GM12878 (cell line): ENCODE data around the gene FGFR2. TPM values are rescaled to one million over a fixed set of nuclear protein-coding genes. Genes with fewer than 3 reads are reported as not detected.

ENCODE experiments used
- ATAC-seq: fragments of 200-7000 bp; cut with Tn5 transposase; 3 replicates; pipeline ENCODE4 v1.9.1; 2020; ENCODE audit warnings: mild to moderate bottlenecking, moderate library complexity
- BruUV-seq: library from RNA; stranded (reverse); fragments of 400-500 nt; replicated peaks from 2 replicates; lab custom pipeline; 2021; lab: Mats Ljungman, UMichigan
- CTCF ChIA-PET: fragments of 300-600 bp; sonication (Branson Sonifier 250); formaldehyde crosslinking; extraction: SDS; loops from one replicate; lab custom pipeline; 2021; ENCODE audit warnings: inconsistent platforms; lab: Yijun Ruan, JAX
- POLR2A ChIA-PET: fragments of 350-600 bp; formaldehyde crosslinking; extraction: SDS; loops from one replicate; lab custom pipeline; 2021; ENCODE audit warnings: inconsistent platforms; lab: Charles Lee
- RAD21 ChIA-PET: fragments of 300-600 bp; sonication (Branson Sonifier 250); formaldehyde crosslinking; loops from one replicate; lab custom pipeline; 2023; ENCODE audit warnings: antibody characterized with exemption; ENCODE audit not compliant: unreplicated experiment; lab: Charles Lee
- SMC1A ChIA-PET: fragments of 300-600 bp; sonication (Branson Sonifier 250); formaldehyde crosslinking; loops from one replicate; lab custom pipeline; 2023; ENCODE audit not compliant: unreplicated experiment, uncharacterized antibody; lab: Charles Lee
- DNase-seq: peaks from one replicate; pipeline ENCODE4 v3.0.0-alpha.2; 2011; ENCODE audit warnings: low read depth, low spot score
- FAIRE-seq: peaks from 3 replicates; lab custom pipeline; 2011; peaks lifted over from hg19 to GRCh38; lab: Jason Lieb, UNC
- H2AFZ ChIP-seq: 2 replicates; pipeline ENCODE4 v1.6.0; 2011; ENCODE audit warnings: low read depth, low read length, control low read depth; ENCODE audit not compliant: control insufficient read depth
- H3K27ac ChIP-seq: 2 replicates; pipeline ENCODE4 v1.5.1; 2011; ENCODE audit warnings: control low read depth; ENCODE audit not compliant: control insufficient read depth, insufficient read depth
- H3K27me3 ChIP-seq, 2 experiments: replicated peaks in 1 of 2; 2 replicates each; pipeline versions ENCODE4 v1.6.0 to v1.6.1; 2011; ENCODE audit warnings: low read length in 1 of 2; ENCODE audit not compliant: control insufficient read depth in 2 of 2, insufficient read depth in 2 of 2
- H3K36me3 ChIP-seq, 2 experiments: 2 replicates each; pipeline ENCODE4 v1.5.1; 2011; ENCODE audit warnings: low read length in 1 of 2; ENCODE audit not compliant: control insufficient read depth in 2 of 2, insufficient read depth in 2 of 2
- H3K4me1 ChIP-seq: 2 replicates; pipeline ENCODE4 v1.6.1; 2011; ENCODE audit warnings: mild to moderate bottlenecking, low read length, moderate library complexity, mixed read lengths; ENCODE audit not compliant: control insufficient read depth, insufficient read depth
- H3K4me2 ChIP-seq: 2 replicates; pipeline ENCODE4 v1.6.0; 2011; ENCODE audit warnings: control low read depth; ENCODE audit not compliant: control insufficient read depth, insufficient read depth
- H3K4me3 ChIP-seq: fragments of 200-600 bp; sonication (generic); 2 replicates; pipeline ENCODE4 v1.5.1; 2016
- H3K79me2 ChIP-seq: 2 replicates; pipeline ENCODE4 v1.6.0; 2011; ENCODE audit warnings: low read length; ENCODE audit not compliant: control insufficient read depth, insufficient read depth
- H3K9ac ChIP-seq: 2 replicates; pipeline ENCODE4 v1.8.0; 2011; ENCODE audit warnings: low read length, control low read depth, mixed read lengths; ENCODE audit not compliant: control insufficient read depth, insufficient read depth
- H3K9me3 ChIP-seq: replicated peaks from 3 replicates; pipeline ENCODE4 v1.5.1; 2011; ENCODE audit warnings: mild to moderate bottlenecking, low read length; ENCODE audit not compliant: control insufficient read depth, insufficient read depth
- H4K20me1 ChIP-seq: 2 replicates; pipeline ENCODE4 v1.6.0; 2011; ENCODE audit not compliant: control insufficient read depth, insufficient read depth
- CHD2 ChIP-seq: IDR thresholded peaks from 2 replicates; pipeline ENCODE4 v1.6.1; 2011; ENCODE audit warnings: low read depth, low read length, improper control_type of control experiment, borderline replicate concordance
- MYC ChIP-seq: IDR thresholded peaks from 2 replicates; pipeline ENCODE4 v1.6.1; 2011; ENCODE audit warnings: mild to moderate bottlenecking, low read length, moderate library complexity, inconsistent platforms; ENCODE audit not compliant: insufficient read depth, insufficient replicate concordance, insufficient read length, severe bottlenecking
- NFIC ChIP-seq: IDR thresholded peaks from 2 replicates; pipeline ENCODE4 v1.6.1; 2012; ENCODE audit warnings: low read depth, mild to moderate bottlenecking, inconsistent platforms, low read length, moderate library complexity
- NFXL1 ChIP-seq: fragments of 450-650 bp; IDR thresholded peaks from 2 replicates; pipeline ENCODE4 v1.6.1; 2017; ENCODE audit warnings: antibody characterized with exemption, mild to moderate bottlenecking, borderline replicate concordance
- TCF7 ChIP-seq: IDR thresholded peaks from 2 replicates; pipeline ENCODE4 v1.6.1; 2014; ENCODE audit warnings: antibody characterized with exemption, borderline replicate concordance
- WGBS: methylation state at CpG from one replicate; pipeline ENCODE4 v1.1.6; 2016; ENCODE audit warnings: low lambda C conversion rate; ENCODE audit not compliant: insufficient replicate concordance, insufficient coverage; ENCODE audit errors: missing lambda C conversion rate; 5-methylcytosine and 5-hydroxymethylcytosine counted together
- in situ Hi-C: fragments of 300-500 bp; cut with MboI; formaldehyde crosslinking; loops from 9 replicates; pipeline ENCODE4 v1.14.3; 2018; ENCODE audit warnings: mixed read lengths
- intact Hi-C: fragments of 100-400 bp; cut with micrococcal nuclease; formaldehyde crosslinking; loops from one replicate; pipeline ENCODE4 v1.14.2; 2022; ENCODE audit not compliant: unreplicated experiment
- polyA plus RNA-seq, 11 experiments: library from polyadenylated mRNA; depleted of rRNA in 4 of 11; unstranded in 6 of 11; stranded (reverse) in 5 of 11; fragments of >200 nt; fragmentation: Nextera tagmentation in 4 of 11; fragmentation: Illumina TruSeq in 1 of 11; extraction: Ambion mirVana in 4 of 11; extraction: Trizol in 1 of 11; gene quantifications; 1 replicate in 1 of 11; 2 replicates in 10 of 11; pipeline versions ENCODE4 v1.2.1 to v1.2.3, GENCODE V29; 2011 to 2016; ENCODE audit warnings: inconsistent platforms in 2 of 11, missing spikeins in 2 of 11, low read depth in 1 of 11
- total RNA-seq, 4 experiments: library from RNA; depleted of rRNA in 3 of 4; stranded (reverse); fragments of >200 nt in 3 of 4; fragmentation: Illumina TruSeq in 1 of 4; extraction: Trizol in 1 of 4; gene quantifications; 2 replicates each; pipeline versions ENCODE4 v1.2.1 to v1.2.3, GENCODE V29; 2013 to 2021
- TF ChIP-seq, protein P1 (sequence below): fragments of 450-650 bp; conservative IDR thresholded peaks from 2 replicates; pipeline ENCODE4 v1.6.1; 2017; ENCODE audit warnings: mild to moderate bottlenecking, moderate library complexity
- TF ChIP-seq, protein P2 (sequence below): fragments of 450-650 bp; IDR thresholded peaks from 2 replicates; pipeline ENCODE4 v1.6.1; 2016; ENCODE audit warnings: mild to moderate bottlenecking

Gene FGFR2
- total and polyA plus RNA-seq, 10 of the 15 experiments (the other 5 are each of a cell fraction or from before 2014, with no cell fraction given): 0.04 to 0.15 TPM; not detected in 8

DNA sequence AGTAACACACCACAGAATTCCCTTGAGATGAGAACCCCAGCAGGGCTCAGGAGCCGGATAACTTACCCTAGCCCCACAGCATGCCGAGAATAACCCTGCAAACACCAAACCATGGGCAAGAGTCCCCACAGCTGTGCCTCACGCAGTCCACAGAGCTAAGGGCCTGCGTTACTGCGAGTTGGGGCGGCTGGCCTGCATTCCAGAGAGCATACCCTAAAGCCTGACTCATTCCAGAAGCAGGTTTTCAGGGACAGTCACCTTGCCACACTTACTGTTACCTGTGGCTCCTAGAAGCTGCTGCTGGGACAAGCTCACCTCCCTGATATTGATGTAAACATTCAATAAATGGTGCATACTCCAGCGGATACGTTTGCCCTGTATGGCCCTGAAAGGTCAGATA is 18.6 kb downstream of the FGFR2 start:
- in situ Hi-C loops: no loop called here
- H3K4me1 ChIP-seq: no peaks in the 10 kb centered on the region
- BruUV-seq: no TSS peak
- TF ChIP-seq CHD2 (no peak), NFXL1 (no peak), TCF7 (no peak), NFIC (no peak), MYC (no peak)
- TF ChIP-seq, protein P1, sequence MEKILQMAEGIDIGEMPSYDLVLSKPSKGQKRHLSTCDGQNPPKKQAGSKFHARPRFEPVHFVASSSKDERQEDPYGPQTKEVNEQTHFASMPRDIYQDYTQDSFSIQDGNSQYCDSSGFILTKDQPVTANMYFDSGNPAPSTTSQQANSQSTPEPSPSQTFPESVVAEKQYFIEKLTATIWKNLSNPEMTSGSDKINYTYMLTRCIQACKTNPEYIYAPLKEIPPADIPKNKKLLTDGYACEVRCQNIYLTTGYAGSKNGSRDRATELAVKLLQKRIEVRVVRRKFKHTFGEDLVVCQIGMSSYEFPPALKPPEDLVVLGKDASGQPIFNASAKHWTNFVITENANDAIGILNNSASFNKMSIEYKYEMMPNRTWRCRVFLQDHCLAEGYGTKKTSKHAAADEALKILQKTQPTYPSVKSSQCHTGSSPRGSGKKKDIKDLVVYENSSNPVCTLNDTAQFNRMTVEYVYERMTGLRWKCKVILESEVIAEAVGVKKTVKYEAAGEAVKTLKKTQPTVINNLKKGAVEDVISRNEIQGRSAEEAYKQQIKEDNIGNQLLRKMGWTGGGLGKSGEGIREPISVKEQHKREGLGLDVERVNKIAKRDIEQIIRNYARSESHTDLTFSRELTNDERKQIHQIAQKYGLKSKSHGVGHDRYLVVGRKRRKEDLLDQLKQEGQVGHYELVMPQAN: no peak
- TF ChIP-seq, protein P2, sequence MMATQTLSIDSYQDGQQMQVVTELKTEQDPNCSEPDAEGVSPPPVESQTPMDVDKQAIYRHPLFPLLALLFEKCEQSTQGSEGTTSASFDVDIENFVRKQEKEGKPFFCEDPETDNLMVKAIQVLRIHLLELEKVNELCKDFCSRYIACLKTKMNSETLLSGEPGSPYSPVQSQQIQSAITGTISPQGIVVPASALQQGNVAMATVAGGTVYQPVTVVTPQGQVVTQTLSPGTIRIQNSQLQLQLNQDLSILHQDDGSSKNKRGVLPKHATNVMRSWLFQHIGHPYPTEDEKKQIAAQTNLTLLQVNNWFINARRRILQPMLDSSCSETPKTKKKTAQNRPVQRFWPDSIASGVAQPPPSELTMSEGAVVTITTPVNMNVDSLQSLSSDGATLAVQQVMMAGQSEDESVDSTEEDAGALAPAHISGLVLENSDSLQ: no peak
- TF ChIP-seq, all 136 proteins: peak for 0
- no peaks in the 10 kb centered on the region for H3K9me3 ChIP-seq
- WGBS: 3% methylated on average over 8 of the region's 8 CpGs
- no peaks in the 10 kb centered on the region for H3K36me3 ChIP-seq
- SMC1A ChIA-PET: no interaction called here
- H3K4me3 ChIP-seq: no peak overlapping the region
- no peak for ATAC-seq
- no peak for DNase-seq
- CTCF ChIA-PET: no interaction called here
- H3K9ac ChIP-seq: no peak overlapping the region
- H3K27me3 ChIP-seq: no peaks in the 10 kb centered on the region
- intact Hi-C loops: no loop called here
- no peak overlapping the region for H3K27ac ChIP-seq
- POLR2A ChIA-PET: no interaction called here
- no peak for FAIRE-seq
- no peaks in the 10 kb centered on the region for H4K20me1 ChIP-seq
- no peak overlapping the region for H3K4me2 ChIP-seq
- H2AFZ ChIP-seq: no peak overlapping the region
- no peaks in the 10 kb centered on the region for H3K79me2 ChIP-seq
- RAD21 ChIA-PET: no interaction called here
